Measurements from ENCODE around the gene NT5C3A. TPM values are rescaled to one million over a fixed set of nuclear protein-coding genes. Genes with fewer than 3 reads are reported as not detected.

The NT5C3A gene
- total and polyA plus RNA-seq, 2 of the 13 experiments (the other 11 are each of a cell fraction or from before 2014, with no cell fraction given): 16.9 to 34.0 TPM

- peak; percentile 48; the same call in 1 of the 2 replicates for TF ChIP-seq MAZ (IDR thresholded peaks at IDR 0.05; ENCODE audit: borderline replicate concordance, low read depth, low read length)
- peak; percentile 67; the same call in 1 of the 2 replicates for TF ChIP-seq MAZ (CRISPR knock-in tag; IDR thresholded peaks at IDR 0.05; ENCODE audit: low read depth)
- TF ChIP-seq GMEB1 (CRISPR knock-in tag; IDR thresholded peaks at IDR 0.05; ENCODE audit: borderline replicate concordance): peak; percentile 56; the same call in 1 of the 2 replicates
- TF ChIP-seq ZNF431 (CRISPR knock-in tag; IDR thresholded peaks at IDR 0.05; ENCODE audit: borderline replicate concordance, low read depth): no peak
- TF ChIP-seq ELK4 (CRISPR knock-in tag; IDR thresholded peaks at IDR 0.05; ENCODE audit: borderline replicate concordance): no peak
- TF ChIP-seq DMTF1 (CRISPR knock-in tag; IDR thresholded peaks at IDR 0.05): no peak
- peak; percentile 38; the same call in 1 of the 2 replicates for TF ChIP-seq BRD4 (CRISPR knock-in tag; IDR thresholded peaks at IDR 0.05)
- TF ChIP-seq SAP130 (CRISPR knock-in tag; IDR thresholded peaks at IDR 0.05; ENCODE audit: low read depth): peak; percentile 40
- no peak for TF ChIP-seq KLF15 (CRISPR knock-in tag; IDR thresholded peaks at IDR 0.05; ENCODE audit: borderline replicate concordance)
- TF ChIP-seq AFF4 (CRISPR knock-in tag; IDR thresholded peaks at IDR 0.05): no peak
- TF ChIP-seq FIP1L1 (IDR thresholded peaks at IDR 0.05; ENCODE audit: borderline replicate concordance, insufficient read depth, low read depth, low read length): no peak
- TF ChIP-seq ETV5 (CRISPR knock-in tag; IDR thresholded peaks at IDR 0.05; ENCODE audit: borderline replicate concordance): no peak
- TF ChIP-seq MTF1 (CRISPR knock-in tag; IDR thresholded peaks at IDR 0.05): no peak
- peak; percentile 37; the same call in 1 of the 2 replicates for TF ChIP-seq SIN3A (IDR thresholded peaks at IDR 0.05; ENCODE audit: borderline replicate concordance, low read depth, low read length)
- TF ChIP-seq ZNF552 (CRISPR knock-in tag; IDR thresholded peaks at IDR 0.05; ENCODE audit: borderline replicate concordance): no peak
- TF ChIP-seq NFE2L1 (CRISPR knock-in tag; IDR thresholded peaks at IDR 0.05; ENCODE audit: borderline replicate concordance): no peak
These were observed 46.6 kb upstream of the NT5C3A start, which contains the start of gene RP9 (continued) for GRCh38 chr7:33109005-33109757.

Data from HepG2 (cell line).